Endothelial cell of umbilical vein (primary cell): Measurements from ENCODE around the gene PRR36. TPM values are rescaled to one million over a fixed set of nuclear protein-coding genes. Genes with fewer than 3 reads are reported as not detected.

ENCODE experiments used
- BruUV-seq: library from RNA; stranded (reverse); fragments of 400-500 nt; replicated peaks from 2 replicates; lab custom pipeline; 2021; lab: Mats Ljungman, UMichigan
- CTCF ChIA-PET: fragments of 300-600, 350-600 bp; sonication (Branson Sonifier 250); formaldehyde crosslinking; loops from one replicate; lab custom pipeline; 2021; ENCODE audit warnings: antibody characterized with exemption, inconsistent platforms; lab: Charles Lee
- POLR2A ChIA-PET: fragments of 300-600, 350-600 bp; sonication (Branson Sonifier 250); formaldehyde crosslinking; loops from one replicate; lab custom pipeline; 2021; ENCODE audit warnings: antibody characterized with exemption, inconsistent platforms; lab: Charles Lee
- DNase-seq: peaks from one replicate; pipeline ENCODE4 v3.0.0-alpha.2; 2011; ENCODE audit warnings: low read depth, low spot score
- FAIRE-seq: peaks from 2 replicates; lab custom pipeline; 2011; peaks lifted over from hg19 to GRCh38; lab: Jason Lieb, UNC
- H2AFZ ChIP-seq: 2 replicates; pipeline ENCODE4 v1.6.0; 2012; ENCODE audit warnings: low read depth, low read length, control low read depth, inconsistent platforms
- H3K27ac ChIP-seq: 2 replicates; pipeline ENCODE4 v1.5.1; 2011; ENCODE audit warnings: low read depth, mild to moderate bottlenecking, control low read depth, low read length, moderate library complexity; ENCODE audit not compliant: insufficient read depth
- H3K27me3 ChIP-seq, 2 experiments: 2 replicates each; pipeline versions ENCODE4 v1.6.0 to v1.6.1; 2011; ENCODE audit warnings: low read length in 2 of 2, mixed read lengths in 1 of 2; ENCODE audit not compliant: control insufficient read depth in 2 of 2, insufficient read depth in 2 of 2
- H3K36me3 ChIP-seq, 2 experiments: 2 replicates in 1 of 2; 3 replicates in 1 of 2; pipeline ENCODE4 v1.5.1; 2011; ENCODE audit warnings: low read length in 2 of 2, mild to moderate bottlenecking in 1 of 2, moderate library complexity in 1 of 2; ENCODE audit not compliant: control insufficient read depth in 2 of 2, insufficient read depth in 2 of 2; ENCODE audit errors: extremely low read depth in 1 of 2
- H3K4me1 ChIP-seq: 3 replicates; pipeline ENCODE4 v1.5.1; 2011; ENCODE audit warnings: mild to moderate bottlenecking, low read length; ENCODE audit not compliant: control insufficient read depth, insufficient read depth; ENCODE audit errors: extremely low read depth
- H3K4me2 ChIP-seq: 2 replicates; pipeline ENCODE4 v1.6.1; 2011; ENCODE audit warnings: low read length, control low read depth, mixed read lengths; ENCODE audit not compliant: insufficient read depth
- H3K4me3 ChIP-seq, 3 experiments: fragments of 200-600 bp in 1 of 3; sonication (generic), shearing (Covaris generic) in 1 of 3; replicated peaks in 1 of 3; 2 replicates each; pipeline ENCODE4 v1.5.1; 2011 to 2016; ENCODE audit warnings: control low read depth in 3 of 3, low read length in 3 of 3, mild to moderate bottlenecking in 2 of 3, inconsistent platforms in 1 of 3, low read depth in 1 of 3, moderate library complexity in 1 of 3; ENCODE audit not compliant: insufficient read depth in 1 of 3
- H3K79me2 ChIP-seq: 2 replicates; pipeline ENCODE4 v1.6.0; 2012; ENCODE audit warnings: low read length, inconsistent platforms; ENCODE audit not compliant: control insufficient read depth, insufficient read depth
- H3K9ac ChIP-seq: replicated peaks from 2 replicates; pipeline ENCODE3; 2011; ENCODE audit warnings: low read length, control low read depth; ENCODE audit not compliant: insufficient read depth; ENCODE audit errors: extremely low read depth
- H3K9me1 ChIP-seq: replicated peaks from 3 replicates; pipeline ENCODE4 v1.6.0; 2011; ENCODE audit warnings: mild to moderate bottlenecking, low read length; ENCODE audit not compliant: control insufficient read depth, insufficient read depth; ENCODE audit errors: extremely low read depth
- H3K9me3 ChIP-seq: replicated peaks from 2 replicates; pipeline ENCODE4 v1.5.1; 2012; ENCODE audit warnings: low read length, inconsistent platforms; ENCODE audit not compliant: control insufficient read depth, insufficient read depth
- H4K20me1 ChIP-seq: replicated peaks from 2 replicates; pipeline ENCODE3; 2011; ENCODE audit warnings: mild to moderate bottlenecking, low read length; ENCODE audit not compliant: control insufficient read depth, insufficient read depth; ENCODE audit errors: extremely low read depth
- EZH2 ChIP-seq: IDR thresholded peaks from 2 replicates; pipeline ENCODE4 v1.6.1; 2012; ENCODE audit warnings: borderline replicate concordance, low read depth, mild to moderate bottlenecking, moderate library complexity, low read length, inconsistent platforms; ENCODE audit not compliant: severe bottlenecking
- FOS ChIP-seq: IDR thresholded peaks from 2 replicates; pipeline ENCODE4 v1.6.1; 2011; ENCODE audit warnings: mild to moderate bottlenecking, low read length, moderate library complexity, borderline replicate concordance; ENCODE audit not compliant: insufficient read depth
- JUN ChIP-seq: IDR thresholded peaks from 2 replicates; pipeline ENCODE4 v1.6.1; 2011; ENCODE audit warnings: borderline replicate concordance, low read depth; ENCODE audit not compliant: insufficient read length, insufficient read depth
- MAX ChIP-seq: IDR thresholded peaks from 2 replicates; pipeline ENCODE4 v1.6.1; 2011; ENCODE audit not compliant: insufficient read depth, insufficient read length
- MYC ChIP-seq: IDR thresholded peaks from one replicate; pipeline ENCODE4 v1.6.1; 2011; ENCODE audit warnings: mild to moderate bottlenecking, low read depth, low read length
- POLR2AphosphoS5 ChIP-seq: IDR thresholded peaks from 2 replicates; pipeline ENCODE4 v1.6.1; 2012; ENCODE audit warnings: low read depth, mild to moderate bottlenecking, control low read depth, low read length, moderate library complexity; ENCODE audit not compliant: insufficient read depth
- dilution Hi-C: fragments of 300-500 bp; cut with MboI; formaldehyde crosslinking; loops from one replicate; pipeline ENCODE4 v1.15.0; 2019; ENCODE audit warnings: low sequenced_read_pairs; ENCODE audit not compliant: extremely low pct_ligation_motif_present
- intact Hi-C: fragments of 100-400 bp; cut with micrococcal nuclease; formaldehyde crosslinking; loops from one replicate; pipeline ENCODE4 v1.10.0; 2022
- polyA plus RNA-seq, 4 experiments: library from polyadenylated mRNA; depleted of rRNA in 3 of 4; stranded (reverse) in 3 of 4; unstranded in 1 of 4; fragments of >200 nt; gene quantifications; 2 replicates each; pipeline versions ENCODE4 v1.2.1 to v1.2.3, GENCODE V29; 2011 to 2012; ENCODE audit warnings: missing spikeins in 1 of 4
- total RNA-seq: library from RNA; stranded (reverse); gene quantifications from 2 replicates; pipeline ENCODE4 v1.2.3, GENCODE V29; 2021

Gene PRR36
- total and polyA plus RNA-seq, 2 donors (not counting 3 experiments of a cell fraction or from before 2014, with no cell fraction given) = not detected

- H3K4me3 ChIP-seq = peak overlapping the region; percentile 31 to 43 (median 42)
- ChIA-PET POLR2A (no interaction called here), CTCF (interaction anchor here (1.0 to 4.7 kb wide), 5 partner anchors 10 to 321 kb away, joined by 3 to 20 read pairs (median 3); partner anchors contain the start of gene TRAPPC5)
- no peaks in the 10 kb centered on the region for H3K9me3 ChIP-seq
- H3K36me3 ChIP-seq = no peaks in the 10 kb centered on the region
- H3K9ac ChIP-seq = peak overlapping the region; percentile 51
- FAIRE-seq = no peak
- dilution Hi-C loops = no loop called here
- no peaks in the 10 kb centered on the region for H4K20me1 ChIP-seq
- peaks cover 8% of the 10 kb centered on the region for H3K4me1 ChIP-seq
- peak overlapping the region; percentile 96 for H2AFZ ChIP-seq
- peak overlapping the region; percentile 22 for H3K27ac ChIP-seq
- no peaks in the 10 kb centered on the region for H3K79me2 ChIP-seq
- TF ChIP-seq JUN (no peak), POLR2AphosphoS5 (no peak), MYC (no peak)
- H3K4me2 ChIP-seq = peak overlapping the region; percentile 62
- BruUV-seq = TSS peak; percentile 46
- H3K9me1 ChIP-seq = no peaks in the 10 kb centered on the region
- no peaks in the 10 kb centered on the region for H3K27me3 ChIP-seq
- DNase-seq = no peak
- intact Hi-C loops = loop anchor here (1.0 kb wide), 1 partner anchor 14 kb away; the partner anchor contains the start of gene MAP2K7
Observed at GRCh38 chr19:7888826-7889217, 14.6 kb upstream of the PRR36 start.

- Histone ChIP-seq H3K4me1 (peaks cover 8% of the 10 kb centered on the region), H3K27me3 (no peaks in the 10 kb centered on the region), H3K4me2 (peak within 1 kb of the TSS; percentile 62), H3K9me3 (no peaks in the 10 kb centered on the region), H3K79me2 (no peaks in the 10 kb centered on the region), H3K9me1 (no peaks in the 10 kb centered on the region), H3K9ac (peak within 1 kb of the TSS; percentile 51), H3K27ac (peak within 1 kb of the TSS; percentile 22), H3K4me3 (peak within 1 kb of the TSS; percentile 31 to 43 (median 42)), H2AFZ (peak within 1 kb of the TSS; percentile 96), H4K20me1 (no peaks in the 10 kb centered on the region), H3K36me3 (no peaks in the 10 kb centered on the region)
- CTCF ChIA-PET = interaction anchor here (1.0 to 4.7 kb wide), 4 partner anchors 9 to 207 kb away, joined by 3 to 20 read pairs (median 4); partner anchors contain the start of gene TRAPPC5
- intact Hi-C loops = loop anchor here (1.0 kb wide), 1 partner anchor 15 kb away; the partner anchor contains the start of gene MAP2K7
- FAIRE-seq (peak; percentile 35), DNase-seq (peak; percentile 33)
- TF ChIP-seq FOS = peak; percentile 47
- TF ChIP-seq EZH2 = no peak
- TF ChIP-seq POLR2AphosphoS5 = peak; percentile 33
- TF ChIP-seq JUN = no peak
- no peak for TF ChIP-seq MAX
- no TSS peak for BruUV-seq
- dilution Hi-C loops = no loop called here
- POLR2A ChIA-PET = no interaction called here
Observed at GRCh38 chr19:7888145-7888825, 14.1 kb upstream of the PRR36 start, which contains the start of gene LRRC8E. Gene LRRC8E, plus strand, starts transcription at chr19:7888510. Its CDS starts 7,094 bp downstream, at chr19:7895604.
